ENCODE results near the gene TTC29. TPM values are rescaled to one million over a fixed set of nuclear protein-coding genes. Genes with fewer than 3 reads are reported as not detected.

TTC29 gene, protein sequence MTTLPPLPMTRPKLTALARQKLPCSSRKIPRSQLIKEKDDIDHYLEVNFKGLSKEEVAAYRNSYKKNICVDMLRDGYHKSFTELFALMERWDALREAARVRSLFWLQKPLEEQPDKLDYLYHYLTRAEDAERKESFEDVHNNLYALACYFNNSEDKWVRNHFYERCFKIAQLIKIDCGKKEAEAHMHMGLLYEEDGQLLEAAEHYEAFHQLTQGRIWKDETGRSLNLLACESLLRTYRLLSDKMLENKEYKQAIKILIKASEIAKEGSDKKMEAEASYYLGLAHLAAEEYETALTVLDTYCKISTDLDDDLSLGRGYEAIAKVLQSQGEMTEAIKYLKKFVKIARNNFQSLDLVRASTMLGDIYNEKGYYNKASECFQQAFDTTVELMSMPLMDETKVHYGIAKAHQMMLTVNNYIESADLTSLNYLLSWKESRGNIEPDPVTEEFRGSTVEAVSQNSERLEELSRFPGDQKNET
- 1.4 TPM in 1 of 2 replicates, not detected in the other for polyA plus RNA-seq

GRCh38 chr4:146945556-146946374, at the start of gene TTC29:
TSS of gene TTC29 (minus strand) at chr4:146945864. CDS start at chr4:146939895, 5,969 bp downstream.

Measured in Purkinje cell (primary cell).